Stromal cell of bone marrow (primary cell): ENCODE results near the gene ADSS2.
"Not testable (repeated sequence)": the region's sequence is repeated elsewhere in the genome, so short reads cannot be mapped to it uniquely, and the experiment has no call there.

Experiments used
- DNase-seq: peaks from one replicate; pipeline ENCODE4 v3.0.0-alpha.2; 2012; ENCODE audit warnings: low read depth

Gene ADSS2

GRCh38 chr1:244451539-244451950, at the start of gene ADSS2:
ADSS2 (minus strand) TSS chr1:244451909; CDS start chr1:244451817, 92 bp downstream.
- no peak for DNase-seq

- DNase-seq = not testable (repeated sequence)
Measured at GRCh38 chr1:244500515-244500914, 48.8 kb upstream of the ADSS2 start.

- DNase-seq = not testable (repeated sequence)
Measured at GRCh38 chr1:244499484-244499883, 47.8 kb upstream of the ADSS2 start.

GRCh38 chr1:244497805-244498204, 46.1 kb upstream of the ADSS2 start:
- DNase-seq = no peak

GRCh38 chr1:244496186-244496585, 44.5 kb upstream of the ADSS2 start:
- no peak for DNase-seq

GRCh38 chr1:244494653-244495052, 42.9 kb upstream of the ADSS2 start:
- DNase-seq = no peak

GRCh38 chr1:244484971-244485370, 33.3 kb upstream of the ADSS2 start:
- not testable (repeated sequence) for DNase-seq

- DNase-seq = no peak
Measured at GRCh38 chr1:244473059-244473605, 21.4 kb upstream of the ADSS2 start.

GRCh38 chr1:244466724-244467123, 15.0 kb upstream of the ADSS2 start:
- DNase-seq = no peak

GRCh38 chr1:244461245-244462071, 9.7 kb upstream of the ADSS2 start, which contains the start of gene CATSPERE:
CATSPERE (plus strand) TSS chr1:244461273; CDS start chr1:244461430, 157 bp downstream.
- peak; percentile 60 for DNase-seq

GRCh38 chr1:244460197-244460596, 8.5 kb upstream of the ADSS2 start:
- no peak for DNase-seq

- DNase-seq = no peak
Measured at GRCh38 chr1:244458781-244459180, 7.1 kb upstream of the ADSS2 start.

- no peak for DNase-seq
Measured at GRCh38 chr1:244456586-244456985, 4.9 kb upstream of the ADSS2 start.

GRCh38 chr1:244454412-244454811, 2.7 kb upstream of the ADSS2 start:
- no peak for DNase-seq

- DNase-seq = peak; percentile 99
Measured at GRCh38 chr1:244451951-244452795, 464 bp upstream of the ADSS2 start.

GRCh38 chr1:244450597-244451538, 841 bp downstream of the ADSS2 start:
- peak; percentile 50 for DNase-seq

- DNase-seq = no peak
Measured at GRCh38 chr1:244449936-244450508, 1.7 kb downstream of the ADSS2 start.

GRCh38 chr1:244448279-244449036, 3.3 kb downstream of the ADSS2 start:
- DNase-seq = no peak

- no peak for DNase-seq
Measured at GRCh38 chr1:244447552-244447951, 4.2 kb downstream of the ADSS2 start.

GRCh38 chr1:244447024-244447423, 4.7 kb downstream of the ADSS2 start:
- DNase-seq = no peak
